SK-N-SH treated with all-trans-retinoic acid at 6 μM for 48 hours (cell line): ENCODE measurements around the gene EEF1AKMT3.
A peak's percentile ranks its signal among the peaks of the same experiment; 100 is the strongest.

Source experiments
- ATAC-seq: fragments of 200-7000 bp; cut with Tn5 transposase; 3 replicates; pipeline ENCODE4 v1.9.1; 2020; ENCODE audit warnings: mild to moderate bottlenecking, moderate library complexity
- ARNTL ChIP-seq: fragments of 450-650 bp; formaldehyde crosslinking; IDR thresholded peaks from 2 replicates; pipeline ENCODE4 v1.5.0; 2020; ENCODE audit warnings: low read depth, mild to moderate bottlenecking, moderate library complexity, borderline replicate concordance
- BACH2 ChIP-seq: fragments of 250-450 bp; sonication (Bioruptor Pico); IDR thresholded peaks from 2 replicates; pipeline ENCODE4 v1.9.0; 2021; ENCODE audit warnings: mild to moderate bottlenecking, borderline replicate concordance
- CREB5 ChIP-seq: fragments of 250-450 bp; sonication (Bioruptor Pico); IDR thresholded peaks from 2 replicates; pipeline ENCODE4 v1.5.1; 2020; ENCODE audit warnings: low read depth, mild to moderate bottlenecking, moderate library complexity
- CSDC2 ChIP-seq: fragments of 250-450 bp; sonication (Bioruptor Pico); IDR thresholded peaks from 2 replicates; pipeline ENCODE4 v1.5.0; 2020; ENCODE audit warnings: mild to moderate bottlenecking, moderate library complexity
- CSRNP3 ChIP-seq: fragments of 250-450 bp; sonication (Bioruptor Pico); IDR thresholded peaks from 2 replicates; pipeline ENCODE4 v1.5.1; 2021; ENCODE audit warnings: mild to moderate bottlenecking, moderate library complexity
- ESRRG ChIP-seq: fragments of 250-450 bp; sonication (Bioruptor Pico); IDR thresholded peaks from 2 replicates; pipeline ENCODE4 v1.6.1; 2021; ENCODE audit warnings: mild to moderate bottlenecking
- GLIS3 ChIP-seq: fragments of 250-450 bp; sonication (Bioruptor Pico); IDR thresholded peaks from 2 replicates; pipeline ENCODE4 v1.5.0; 2020; ENCODE audit warnings: mild to moderate bottlenecking, moderate library complexity
- ISL1 ChIP-seq: fragments of 250-450 bp; sonication (Bioruptor Pico); IDR thresholded peaks from 2 replicates; pipeline ENCODE4 v2.1.2; 2022; ENCODE audit warnings: mild to moderate bottlenecking, moderate library complexity
- OSR1 ChIP-seq: fragments of 250-450 bp; sonication (Bioruptor Pico); IDR thresholded peaks from 2 replicates; pipeline ENCODE4 v1.8.0; 2022; ENCODE audit warnings: moderate library complexity, mild to moderate bottlenecking, inconsistent platforms
- PATZ1 ChIP-seq: fragments of 250-450 bp; sonication (Bioruptor Pico); IDR thresholded peaks from 2 replicates; pipeline ENCODE4 v1.8.0; 2020; ENCODE audit warnings: mild to moderate bottlenecking, moderate library complexity, borderline replicate concordance
- POU6F1 ChIP-seq: fragments of 250-450 bp; sonication (Bioruptor Pico); IDR thresholded peaks from 2 replicates; pipeline ENCODE4 v1.8.0; 2021; ENCODE audit warnings: low read depth, mild to moderate bottlenecking, moderate library complexity, borderline replicate concordance
- PPARA ChIP-seq: fragments of 250-450 bp; sonication (Bioruptor Pico); IDR thresholded peaks from 2 replicates; pipeline ENCODE4 v1.5.0; 2020; ENCODE audit warnings: mild to moderate bottlenecking, borderline replicate concordance
- RARB ChIP-seq: fragments of 250-450 bp; sonication (Bioruptor Pico); IDR thresholded peaks from 2 replicates; pipeline ENCODE4 v1.8.0; 2021; ENCODE audit warnings: mild to moderate bottlenecking, moderate library complexity
- SNAI2 ChIP-seq: fragments of 250-450 bp; sonication (Bioruptor Pico); IDR thresholded peaks from 2 replicates; pipeline ENCODE4 v1.5.0; 2020; ENCODE audit warnings: mild to moderate bottlenecking, moderate library complexity
- TCF4 ChIP-seq: fragments of 250-450 bp; sonication (Bioruptor Pico); IDR thresholded peaks from 2 replicates; pipeline ENCODE4 v1.8.0; 2021; ENCODE audit warnings: mild to moderate bottlenecking, moderate library complexity, borderline replicate concordance
- TOX ChIP-seq: fragments of 250-450 bp; sonication (Bioruptor Pico); IDR thresholded peaks from 2 replicates; pipeline ENCODE4 v1.8.0; 2021; ENCODE audit warnings: mild to moderate bottlenecking, moderate library complexity, borderline replicate concordance
- TSHZ2 ChIP-seq: fragments of 250-450 bp; sonication (Bioruptor Pico); IDR thresholded peaks from 2 replicates; pipeline ENCODE4 v1.5.0; 2020; ENCODE audit warnings: mild to moderate bottlenecking, moderate library complexity
- ZC3H10 ChIP-seq: fragments of 250-450 bp; sonication (Bioruptor Pico); IDR thresholded peaks from 2 replicates; pipeline ENCODE4 v1.5.1; 2021; ENCODE audit warnings: mild to moderate bottlenecking, moderate library complexity
- ZFP3 ChIP-seq: fragments of 250-450 bp; sonication (Bioruptor Pico); IDR thresholded peaks from 2 replicates; pipeline ENCODE4 v1.5.0; 2020; ENCODE audit warnings: mild to moderate bottlenecking, moderate library complexity
- ZFP30 ChIP-seq: fragments of 450-650 bp; formaldehyde crosslinking; IDR thresholded peaks from 2 replicates; pipeline ENCODE4 v1.5.0; 2022; ENCODE audit warnings: mild to moderate bottlenecking, moderate library complexity
- ZNF565 ChIP-seq: fragments of 450-650 bp; formaldehyde crosslinking; conservative IDR thresholded peaks from 2 replicates; pipeline ENCODE4 v1.5.0; 2020; ENCODE audit warnings: low read depth, mild to moderate bottlenecking, moderate library complexity
- ZNF70 ChIP-seq: fragments of 450-650 bp; formaldehyde crosslinking; IDR thresholded peaks from 2 replicates; pipeline ENCODE4 v1.5.0; 2020; ENCODE audit warnings: mild to moderate bottlenecking, moderate library complexity

Gene EEF1AKMT3

GRCh38 chr12:57751432-57751787 is 21.0 kb upstream of the EEF1AKMT3 start:
- ATAC-seq: no peak; the same call in 2 of the 3 replicates
- TF ChIP-seq ZNF70 (CRISPR knock-in tag) (no peak), ISL1 (CRISPR knock-in tag) (no peak), SNAI2 (CRISPR knock-in tag) (no peak), OSR1 (CRISPR knock-in tag) (no peak), TSHZ2 (CRISPR knock-in tag) (no peak), GLIS3 (CRISPR knock-in tag) (no peak), CSRNP3 (no peak), POU6F1 (CRISPR knock-in tag) (no peak), CSDC2 (CRISPR knock-in tag) (no peak), BACH2 (no peak), ARNTL (CRISPR knock-in tag) (no peak), ESRRG (CRISPR knock-in tag) (no peak)

- TF ChIP-seq RARB (CRISPR knock-in tag): no peak
- TF ChIP-seq ZNF565 (CRISPR knock-in tag): no peak
- TF ChIP-seq TCF4 (CRISPR knock-in tag): no peak
- no peak for TF ChIP-seq ZC3H10 (CRISPR knock-in tag)
- peak; percentile 96 for TF ChIP-seq ARNTL (CRISPR knock-in tag)
- TF ChIP-seq PPARA (CRISPR knock-in tag): no peak
- no peak for TF ChIP-seq ISL1 (CRISPR knock-in tag)
- no peak for TF ChIP-seq SNAI2 (CRISPR knock-in tag)
- no peak for TF ChIP-seq TOX (CRISPR knock-in tag)
- no peak for TF ChIP-seq BACH2
- peak; percentile 68 for TF ChIP-seq PATZ1
- TF ChIP-seq CREB5 (CRISPR knock-in tag): no peak
- TF ChIP-seq ZNF70 (CRISPR knock-in tag): no peak
- no peak for TF ChIP-seq ESRRG (CRISPR knock-in tag)
- no peak for TF ChIP-seq CSRNP3
- TF ChIP-seq ZFP3 (CRISPR knock-in tag): peak; percentile 6; the same call in 1 of the 2 replicates
- peak; percentile 61; the same call in 1 of the 2 replicates for TF ChIP-seq CSDC2 (CRISPR knock-in tag)
- TF ChIP-seq POU6F1 (CRISPR knock-in tag): no peak
- TF ChIP-seq ZFP30 (CRISPR knock-in tag): no peak
- peak; percentile 86 for ATAC-seq
Observed at GRCh38 chr12:57751788-57752667, 20.4 kb upstream of the EEF1AKMT3 start, which contains the start of gene CDK4. Gene CDK4, minus strand, starts transcription at chr12:57752310. Its CDS starts 593 bp downstream, at chr12:57751717.
